ENCODE data around the gene VKORC1L1.
"Not testable (repeated sequence)": the region's sequence is repeated elsewhere in the genome, so short reads cannot be mapped to it uniquely, and the experiment has no call there.

Gene VKORC1L1

GRCh38 chr7:65992526-65992925, 119.7 kb downstream of the VKORC1L1 start:
- H3K4me3 ChIP-seq (ENCODE audit: low read depth in 1 of 2, low read length in 1 of 2): no peak overlapping the region
- H3K9me3 ChIP-seq: no peaks in the 10 kb centered on the region
- TF ChIP-seq, protein P1, sequence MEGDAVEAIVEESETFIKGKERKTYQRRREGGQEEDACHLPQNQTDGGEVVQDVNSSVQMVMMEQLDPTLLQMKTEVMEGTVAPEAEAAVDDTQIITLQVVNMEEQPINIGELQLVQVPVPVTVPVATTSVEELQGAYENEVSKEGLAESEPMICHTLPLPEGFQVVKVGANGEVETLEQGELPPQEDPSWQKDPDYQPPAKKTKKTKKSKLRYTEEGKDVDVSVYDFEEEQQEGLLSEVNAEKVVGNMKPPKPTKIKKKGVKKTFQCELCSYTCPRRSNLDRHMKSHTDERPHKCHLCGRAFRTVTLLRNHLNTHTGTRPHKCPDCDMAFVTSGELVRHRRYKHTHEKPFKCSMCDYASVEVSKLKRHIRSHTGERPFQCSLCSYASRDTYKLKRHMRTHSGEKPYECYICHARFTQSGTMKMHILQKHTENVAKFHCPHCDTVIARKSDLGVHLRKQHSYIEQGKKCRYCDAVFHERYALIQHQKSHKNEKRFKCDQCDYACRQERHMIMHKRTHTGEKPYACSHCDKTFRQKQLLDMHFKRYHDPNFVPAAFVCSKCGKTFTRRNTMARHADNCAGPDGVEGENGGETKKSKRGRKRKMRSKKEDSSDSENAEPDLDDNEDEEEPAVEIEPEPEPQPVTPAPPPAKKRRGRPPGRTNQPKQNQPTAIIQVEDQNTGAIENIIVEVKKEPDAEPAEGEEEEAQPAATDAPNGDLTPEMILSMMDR (IDR thresholded peaks at IDR 0.05): no peak
- no peaks in the 10 kb centered on the region for H3K27me3 ChIP-seq
- H3K27ac ChIP-seq: no peak overlapping the region
- H3K36me3 ChIP-seq: no peaks in the 10 kb centered on the region
- no peaks in the 10 kb centered on the region for H3K4me1 ChIP-seq (ENCODE audit: control insufficient read depth in 1 of 2, insufficient read depth in 1 of 2, low read depth in 1 of 2, low read length in 1 of 2)

GRCh38 chr7:65994984-65995383, 122.1 kb downstream of the VKORC1L1 start:
- H3K4me3 ChIP-seq (ENCODE audit: low read depth in 1 of 2, low read length in 1 of 2): not testable (repeated sequence)

GRCh38 chr7:66000823-66001417, 128.0 kb downstream of the VKORC1L1 start:
- H3K9me3 ChIP-seq; H3K27me3 ChIP-seq; H3K4me3 ChIP-seq (ENCODE audit: low read depth in 1 of 2, low read length in 1 of 2); H3K36me3 ChIP-seq; H3K27ac ChIP-seq; H3K4me1 ChIP-seq (ENCODE audit: control insufficient read depth in 1 of 2, insufficient read depth in 1 of 2, low read depth in 1 of 2, low read length in 1 of 2): not testable (repeated sequence)

More at GRCh38 chr7:65994984-65995383, 122.1 kb downstream of the VKORC1L1 start:
- not testable (repeated sequence) for H3K27ac ChIP-seq; H3K27me3 ChIP-seq; H3K36me3 ChIP-seq; H3K9me3 ChIP-seq; H3K4me1 ChIP-seq (ENCODE audit: control insufficient read depth in 1 of 2, insufficient read depth in 1 of 2, low read depth in 1 of 2, low read length in 1 of 2)

DNA sequence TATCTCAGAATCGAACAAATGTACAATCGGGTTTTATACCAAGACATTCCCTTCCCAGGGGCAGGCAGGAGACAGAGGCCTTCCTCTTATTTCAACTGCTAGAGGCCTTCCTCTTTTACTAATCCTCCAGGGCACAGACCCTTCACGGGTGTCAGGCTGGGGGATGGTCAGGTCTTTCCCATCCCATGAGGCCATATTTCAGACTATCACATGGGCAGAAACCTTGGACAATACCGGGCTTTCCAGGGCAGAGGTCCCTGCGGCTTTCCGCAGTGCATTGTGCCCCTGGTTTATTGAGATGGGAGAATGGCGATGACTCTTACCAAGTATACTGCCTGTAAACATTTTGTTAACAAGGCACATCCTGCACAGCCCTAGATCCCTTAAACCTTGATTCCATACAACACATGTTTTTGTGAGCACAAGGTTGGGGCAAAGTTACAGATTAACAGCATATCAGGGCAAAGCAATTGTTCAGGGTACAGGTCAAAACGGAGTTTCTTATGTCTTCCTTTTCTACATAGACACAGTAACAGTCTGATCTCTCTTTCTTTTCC, 132.3 kb downstream of the VKORC1L1 start:
- H3K27ac ChIP-seq; H3K36me3 ChIP-seq; H3K4me3 ChIP-seq (ENCODE audit: low read depth in 1 of 2, low read length in 1 of 2); H3K4me1 ChIP-seq (ENCODE audit: control insufficient read depth in 1 of 2, insufficient read depth in 1 of 2, low read depth in 1 of 2, low read length in 1 of 2); H3K9me3 ChIP-seq; H3K27me3 ChIP-seq: not testable (repeated sequence)

DNA sequence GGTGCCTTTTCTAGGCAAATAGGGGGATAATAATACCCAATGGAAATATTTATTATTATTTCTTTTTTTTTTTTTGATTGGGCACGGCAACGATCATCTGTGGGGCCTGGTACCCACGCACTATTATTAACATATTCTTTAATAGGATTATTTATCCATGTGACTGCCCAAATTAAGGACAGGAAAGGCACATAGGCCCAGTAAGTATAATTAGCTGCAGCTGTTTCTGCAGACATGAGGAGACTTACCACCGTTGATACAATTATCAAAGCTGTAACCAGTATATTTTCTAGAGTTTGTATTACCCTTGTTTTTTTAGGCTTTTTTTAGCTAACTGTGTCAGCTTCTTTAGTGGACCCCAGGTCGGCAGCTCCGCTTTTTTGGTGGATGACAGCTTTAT, 134.4 kb downstream of the VKORC1L1 start:
- no peaks in the 10 kb centered on the region for H3K27me3 ChIP-seq
- H3K4me3 ChIP-seq (ENCODE audit: low read depth in 1 of 2, low read length in 1 of 2): no peak overlapping the region
- no peaks in the 10 kb centered on the region for H3K4me1 ChIP-seq (ENCODE audit: control insufficient read depth in 1 of 2, insufficient read depth in 1 of 2, low read depth in 1 of 2, low read length in 1 of 2)
- H3K27ac ChIP-seq: no peak overlapping the region
- no peaks in the 10 kb centered on the region for H3K36me3 ChIP-seq
- no peaks in the 10 kb centered on the region for H3K9me3 ChIP-seq
- TF ChIP-seq, protein P1 (IDR thresholded peaks at IDR 0.05): no peak
